Esophagus muscularis mucosa (tissue), 3 donors: ENCODE results near the gene SLC16A12.

Source experiments
- CTCF ChIP-seq, 3 experiments: fragments of 200-600 bp in 2 of 3; fragments of 450-650 bp in 1 of 3; sonication (generic) in 2 of 3; IDR thresholded peaks; one replicate each; pipeline ENCODE4 v1.5.1; 2017 to 2019; ENCODE audit warnings: antibody characterized with exemption in 3 of 3, mild to moderate bottlenecking in 2 of 3, moderate library complexity in 1 of 3
- POLR2A ChIP-seq: fragments of 450-650 bp; IDR thresholded peaks from one replicate; pipeline ENCODE4 v1.6.1; 2017; ENCODE audit warnings: antibody characterized with exemption, moderate library complexity, mild to moderate bottlenecking, low read depth
- POLR2AphosphoS5 ChIP-seq, 2 donors: sonication (generic); formaldehyde crosslinking; IDR thresholded peaks; one replicate each; pipeline ENCODE4 v1.6.1; 2017; ENCODE audit warnings: antibody characterized with exemption in 2 of 2

- TF ChIP-seq CTCF (IDR thresholded peaks at IDR 0.05) (no peak), POLR2AphosphoS5 (IDR thresholded peaks at IDR 0.05) (no peak), POLR2A (no peak)
Observed at GRCh38 chr10:89540420-89540949, 5.1 kb upstream of the SLC16A12 start.
